Measurements from ENCODE around the gene C20orf96.
"Not testable (repeated sequence)": the region's sequence is repeated elsewhere in the genome, so short reads cannot be mapped to it uniquely, and the experiment has no call there.

The C20orf96 gene

GRCh38 chr20:278607-279571, 11.7 kb downstream of the C20orf96 start:
- DNase-seq (ENCODE audit: low spot score) = peak; percentile 56

GRCh38 chr20:278181-278580, 12.4 kb downstream of the C20orf96 start:
- DNase-seq (ENCODE audit: low spot score) = no peak

- no peak for DNase-seq (ENCODE audit: low spot score)
Observed at GRCh38 chr20:277496-277781, 13.1 kb downstream of the C20orf96 start.

GRCh38 chr20:276620-277495, 13.7 kb downstream of the C20orf96 start:
- no peak for DNase-seq (ENCODE audit: low spot score)

GRCh38 chr20:275791-276190, 14.8 kb downstream of the C20orf96 start:
- DNase-seq (ENCODE audit: low spot score) = no peak

GRCh38 chr20:273884-274283, 16.7 kb downstream of the C20orf96 start:
- DNase-seq (ENCODE audit: low spot score) = no peak

GRCh38 chr20:272718-273117, 17.8 kb downstream of the C20orf96 start:
- no peak for DNase-seq (ENCODE audit: low spot score)

- DNase-seq (ENCODE audit: low spot score) = no peak
Observed at GRCh38 chr20:271528-271927, 19.0 kb downstream of the C20orf96 start.

GRCh38 chr20:271069-271468, 19.5 kb downstream of the C20orf96 start:
- no peak for DNase-seq (ENCODE audit: low spot score)

- DNase-seq (ENCODE audit: low spot score) = no peak
Observed at GRCh38 chr20:270517-270916, 20.0 kb downstream of the C20orf96 start.

- peak; percentile 83 for DNase-seq (ENCODE audit: low spot score)
Observed at GRCh38 chr20:266596-267562, 23.7 kb downstream of the C20orf96 start.

- no peak for DNase-seq (ENCODE audit: low spot score)
Observed at GRCh38 chr20:263701-264100, 26.8 kb downstream of the C20orf96 start.

- DNase-seq (ENCODE audit: low spot score) = no peak
Observed at GRCh38 chr20:259981-260380, 30.6 kb downstream of the C20orf96 start.

GRCh38 chr20:258963-259362, 31.6 kb downstream of the C20orf96 start:
- no peak for DNase-seq (ENCODE audit: low spot score)

- DNase-seq (ENCODE audit: low spot score) = no peak
Observed at GRCh38 chr20:258269-258858, 32.2 kb downstream of the C20orf96 start.

GRCh38 chr20:257419-257818, 33.1 kb downstream of the C20orf96 start, which contains the start of gene DEFB132:
DEFB132 (plus strand) TSS chr20:257724; CDS start chr20:257779, 55 bp downstream.
- no peak for DNase-seq (ENCODE audit: low spot score)

GRCh38 chr20:253447-253846, 37.1 kb downstream of the C20orf96 start:
- not testable (repeated sequence) for DNase-seq (ENCODE audit: low spot score)

- DNase-seq (ENCODE audit: low spot score) = no peak
Observed at GRCh38 chr20:252801-253200, 37.7 kb downstream of the C20orf96 start.

GRCh38 chr20:251354-251753, 39.2 kb downstream of the C20orf96 start:
- no peak for DNase-seq (ENCODE audit: low spot score)

GRCh38 chr20:242905-243304, 47.6 kb downstream of the C20orf96 start:
- no peak for DNase-seq (ENCODE audit: low spot score)

GRCh38 chr20:237929-238328, 52.6 kb downstream of the C20orf96 start:
- no peak for DNase-seq (ENCODE audit: low spot score)

Measured in CD4-positive, alpha-beta T cell treated with Interleukin-15 for 4 hours (primary cell).